ENCODE measurements around the gene PRUNE2.

PRUNE2 gene

GRCh38 chr9:76690246-76690972, 215.5 kb downstream of the PRUNE2 start:
- no peak for DNase-seq

GRCh38 chr9:76688471-76689238, 217.3 kb downstream of the PRUNE2 start:
- peak; percentile 93 for DNase-seq

- DNase-seq = peak; percentile 94
Measured at GRCh38 chr9:76687861-76688391, 218.0 kb downstream of the PRUNE2 start.

- DNase-seq = no peak
Measured at GRCh38 chr9:76686756-76687155, 219.2 kb downstream of the PRUNE2 start.

- peak; percentile 3 for DNase-seq
Measured at GRCh38 chr9:76684213-76684612, 221.7 kb downstream of the PRUNE2 start.

- DNase-seq = no peak
Measured at GRCh38 chr9:76681556-76681955, 224.4 kb downstream of the PRUNE2 start.

GRCh38 chr9:76680716-76681425, 225.0 kb downstream of the PRUNE2 start:
- DNase-seq = no peak

GRCh38 chr9:76677481-76678055, 228.3 kb downstream of the PRUNE2 start:
- DNase-seq = peak; percentile 84

- DNase-seq = peak; percentile 90
Measured at GRCh38 chr9:76676857-76677256, 229.1 kb downstream of the PRUNE2 start.

- DNase-seq = peak; percentile 57
Measured at GRCh38 chr9:76667521-76667957, 238.4 kb downstream of the PRUNE2 start.

GRCh38 chr9:76665966-76666365, 239.9 kb downstream of the PRUNE2 start:
- peak; percentile 81 for DNase-seq

- DNase-seq = no peak
Measured at GRCh38 chr9:76665458-76665857, 240.5 kb downstream of the PRUNE2 start.

GRCh38 chr9:76664120-76664519, 241.8 kb downstream of the PRUNE2 start:
- DNase-seq = no peak

GRCh38 chr9:76662476-76663281, 243.2 kb downstream of the PRUNE2 start:
- peak; percentile 52 for DNase-seq

GRCh38 chr9:76658510-76659231, 247.2 kb downstream of the PRUNE2 start:
- peak; percentile 72 for DNase-seq

GRCh38 chr9:76657265-76657664, 248.6 kb downstream of the PRUNE2 start:
- no peak for DNase-seq

GRCh38 chr9:76655971-76656370, 249.9 kb downstream of the PRUNE2 start:
- DNase-seq = no peak

- DNase-seq = no peak
Measured at GRCh38 chr9:76655121-76655541, 250.8 kb downstream of the PRUNE2 start.

- DNase-seq = no peak
Measured at GRCh38 chr9:76654575-76654974, 251.3 kb downstream of the PRUNE2 start.

GRCh38 chr9:76654051-76654461, 251.9 kb downstream of the PRUNE2 start:
- no peak for DNase-seq

- no peak for DNase-seq
Measured at GRCh38 chr9:76652894-76653293, 253.0 kb downstream of the PRUNE2 start.
